Putamen (tissue), 1 donor: Measurements from ENCODE around the gene PRG3.

Source experiments
- DNase-seq: peaks from one replicate; pipeline ENCODE4 v3.0.0-alpha.2; 2016; ENCODE audit warnings: low spot score

Gene PRG3

GRCh38 chr11:57359396-57359795 is 21.6 kb downstream of the PRG3 start:
- no peak for DNase-seq

GRCh38 chr11:57358991-57359390 is 22.0 kb downstream of the PRG3 start:
- DNase-seq, result no peak

GRCh38 chr11:57358543-57358961 is 22.4 kb downstream of the PRG3 start:
- no peak for DNase-seq

GRCh38 chr11:57357856-57358255 is 23.1 kb downstream of the PRG3 start:
- no peak for DNase-seq

GRCh38 chr11:57357310-57357709 is 23.6 kb downstream of the PRG3 start:
- DNase-seq, result no peak

- DNase-seq, result no peak
These were observed 24.7 kb downstream of the PRG3 start for GRCh38 chr11:57356268-57356667.

- DNase-seq, result no peak
These were observed 26.3 kb downstream of the PRG3 start for GRCh38 chr11:57354699-57355098.

- DNase-seq, result no peak
These were observed 27.1 kb downstream of the PRG3 start for GRCh38 chr11:57353852-57354251.

GRCh38 chr11:57353446-57353845 is 27.5 kb downstream of the PRG3 start:
- no peak for DNase-seq

GRCh38 chr11:57353036-57353435 is 27.9 kb downstream of the PRG3 start:
- DNase-seq, result no peak

- DNase-seq, result no peak
These were observed 31.3 kb downstream of the PRG3 start for GRCh38 chr11:57349491-57350274.

GRCh38 chr11:57348636-57349313 is 32.2 kb downstream of the PRG3 start:
- DNase-seq, result no peak

GRCh38 chr11:57348052-57348451 is 32.9 kb downstream of the PRG3 start:
- DNase-seq, result no peak

GRCh38 chr11:57347336-57347735 is 33.6 kb downstream of the PRG3 start:
- no peak for DNase-seq

- peak; percentile 68 for DNase-seq
These were observed 35.3 kb downstream of the PRG3 start for GRCh38 chr11:57345555-57346211.

GRCh38 chr11:57344826-57345225 is 36.1 kb downstream of the PRG3 start:
- DNase-seq, result no peak

- DNase-seq, result no peak
These were observed 37.1 kb downstream of the PRG3 start for GRCh38 chr11:57343825-57344224.

- DNase-seq, result no peak
These were observed 38.2 kb downstream of the PRG3 start for GRCh38 chr11:57342702-57343101.

- DNase-seq, result no peak
These were observed 39.6 kb downstream of the PRG3 start for GRCh38 chr11:57341250-57341808.

GRCh38 chr11:57340039-57340615 is 40.8 kb downstream of the PRG3 start:
- DNase-seq, result no peak

- no peak for DNase-seq
These were observed 41.6 kb downstream of the PRG3 start for GRCh38 chr11:57339328-57339727.

- DNase-seq, result no peak
These were observed 42.8 kb downstream of the PRG3 start, which contains the start of gene P2RX3 for GRCh38 chr11:57338142-57338541. P2RX3 (plus strand) TSS chr11:57338352; CDS start chr11:57338551, 199 bp downstream.
